CD14-positive monocyte (primary cell): ENCODE measurements around the gene NEUROD1. TPM values are rescaled to one million over a fixed set of nuclear protein-coding genes. Genes with fewer than 3 reads are reported as not detected.

Experiments used
- DNase-seq, 3 donors: peaks; one replicate each; pipeline ENCODE4 v3.0.0-alpha.2; 2011 to 2022
- H2AFZ ChIP-seq: 2 replicates; pipeline ENCODE4 v1.6.0; 2012; ENCODE audit warnings: mild to moderate bottlenecking, low read depth, low read length, inconsistent platforms; ENCODE audit not compliant: insufficient read depth, poor library complexity, severe bottlenecking
- H3K27ac ChIP-seq, 2 donors: 1 replicate in 1 of 2; 2 replicates in 1 of 2; pipeline ENCODE4 v1.5.1; 2012 to 2013; ENCODE audit warnings: low read length in 2 of 2, control low read depth in 1 of 2, inconsistent platforms in 1 of 2, low read depth in 1 of 2, mild to moderate bottlenecking in 1 of 2
- H3K27me3 ChIP-seq, 2 donors: one replicate each; pipeline versions ENCODE4 v1.6.0 to v1.6.1; 2011 to 2013; ENCODE audit warnings: low read length in 2 of 2; ENCODE audit not compliant: control insufficient read depth in 2 of 2, insufficient read depth in 2 of 2
- H3K36me3 ChIP-seq, 2 donors: replicated peaks in 1 of 2; 1 replicate in 1 of 2; 2 replicates in 1 of 2; pipeline versions ENCODE4 v1.5.1 to v1.6.1; 2012 to 2013; ENCODE audit warnings: low read length in 2 of 2, control low read depth in 1 of 2, inconsistent platforms in 1 of 2, mild to moderate bottlenecking in 1 of 2; ENCODE audit not compliant: insufficient read depth in 2 of 2, control insufficient read depth in 1 of 2
- H3K4me1 ChIP-seq, 2 donors: 1 replicate in 1 of 2; 2 replicates in 1 of 2; pipeline versions ENCODE4 v1.5.1 to v1.6.1; 2012 to 2013; ENCODE audit warnings: low read length in 2 of 2, control low read depth in 1 of 2, inconsistent platforms in 1 of 2, mild to moderate bottlenecking in 1 of 2, moderate library complexity in 1 of 2; ENCODE audit not compliant: insufficient read depth in 2 of 2, control insufficient read depth in 1 of 2
- H3K4me2 ChIP-seq: replicated peaks from 2 replicates; pipeline ENCODE3; 2012; ENCODE audit warnings: low read length, moderate library complexity, mild to moderate bottlenecking; ENCODE audit not compliant: poor library complexity, severe bottlenecking; ENCODE audit errors: extremely low read depth
- H3K4me3 ChIP-seq, 3 experiments: fragments of 200-600 bp in 1 of 3; sonication (generic) in 1 of 3; replicated peaks in 1 of 3; 1 replicate in 2 of 3; 2 replicates in 1 of 3; pipeline ENCODE4 v1.5.1; 2011 to 2013; ENCODE audit warnings: low read length in 3 of 3, mild to moderate bottlenecking in 3 of 3, control low read depth in 2 of 3, low read depth in 2 of 3, inconsistent platforms in 1 of 3, moderate library complexity in 1 of 3
- H3K79me2 ChIP-seq: 2 replicates; pipeline ENCODE4 v1.6.0; 2012; ENCODE audit warnings: mild to moderate bottlenecking, control low read depth, inconsistent platforms, low read length, moderate library complexity; ENCODE audit not compliant: insufficient read depth
- H3K9ac ChIP-seq: 2 replicates; pipeline ENCODE4 v1.6.0; 2017; ENCODE audit warnings: low read length, mild to moderate bottlenecking; ENCODE audit not compliant: insufficient read depth, poor library complexity, severe bottlenecking
- H3K9me3 ChIP-seq, 2 donors: replicated peaks in 1 of 2; 1 replicate in 1 of 2; 2 replicates in 1 of 2; pipeline versions ENCODE4 v1.5.1 to v1.6.1; 2012 to 2013; ENCODE audit warnings: low read length in 2 of 2, control low read depth in 1 of 2; ENCODE audit not compliant: control insufficient read depth in 1 of 2, insufficient read depth in 1 of 2
- H4K20me1 ChIP-seq: 2 replicates; pipeline ENCODE4 v1.6.0; 2012; ENCODE audit warnings: mild to moderate bottlenecking, low read length, control low read depth, moderate library complexity; ENCODE audit not compliant: insufficient read depth
- H3K27ac Mint-ChIP-seq, 7 donors: one replicate each; pipeline ENCODE4 v1.8.0; 2020; ENCODE audit warnings: mild to moderate bottlenecking in 7 of 7, mixed read lengths in 7 of 7, moderate library complexity in 6 of 7, inconsistent platforms in 2 of 7
- H3K27me3 Mint-ChIP-seq, 3 donors: one replicate each; pipeline ENCODE4 v1.8.0; 2021 to 2022; ENCODE audit warnings: low read depth in 3 of 3, mild to moderate bottlenecking in 3 of 3, mixed read lengths in 3 of 3, moderate library complexity in 3 of 3, inconsistent platforms in 1 of 3
- H3K36me3 Mint-ChIP-seq, 2 donors: one replicate each; pipeline ENCODE4 v1.8.0; 2020; ENCODE audit warnings: mixed read lengths in 2 of 2, inconsistent platforms in 1 of 2, mild to moderate bottlenecking in 1 of 2
- H3K4me1 Mint-ChIP-seq: one replicate; pipeline ENCODE4 v1.8.0; 2020; ENCODE audit warnings: mild to moderate bottlenecking, mixed read lengths
- H3K4me3 Mint-ChIP-seq, 2 donors: one replicate each; pipeline ENCODE4 v1.8.0; 2020; ENCODE audit warnings: mild to moderate bottlenecking in 2 of 2, mixed read lengths in 2 of 2, moderate library complexity in 1 of 2
- H3K9me3 Mint-ChIP-seq, 7 donors: one replicate each; pipeline ENCODE4 v1.8.0; 2020 to 2022; ENCODE audit warnings: mixed read lengths in 7 of 7, mild to moderate bottlenecking in 6 of 7, moderate library complexity in 6 of 7, inconsistent platforms in 2 of 7
- WGBS: methylation state at CpG from one replicate; pipeline ENCODE4 v1.1.5; 2013; ENCODE audit warnings: missing lambda C conversion rate; ENCODE audit not compliant: insufficient coverage; 5-methylcytosine and 5-hydroxymethylcytosine counted together
- intact Hi-C, 2 donors: fragments of 100-400 bp; cut with micrococcal nuclease; formaldehyde crosslinking; loops; one replicate each; pipeline versions ENCODE4 v1.15.0 to v1.15.1; 2023
- polyA plus RNA-seq, 3 donors: library from polyadenylated mRNA; depleted of rRNA in 1 of 3; unstranded in 2 of 3; stranded (reverse) in 1 of 3; fragments of 300-500 nt in 2 of 3; fragments of >200 nt in 1 of 3; fragmentation: Illumina TruSeq in 2 of 3; gene quantifications; 1 replicate in 2 of 3; 2 replicates in 1 of 3; pipeline ENCODE4 v1.2.3, GENCODE V29; 2012 to 2021
- TF ChIP-seq, protein P1 (sequence below): fragments of 200-600 bp; IDR thresholded peaks from one replicate; pipeline ENCODE4 v1.8.0; 2022; ENCODE audit warnings: antibody characterized with exemption, mild to moderate bottlenecking

NEUROD1 gene
- polyA plus RNA-seq, 3 donors = not detected

DNA sequence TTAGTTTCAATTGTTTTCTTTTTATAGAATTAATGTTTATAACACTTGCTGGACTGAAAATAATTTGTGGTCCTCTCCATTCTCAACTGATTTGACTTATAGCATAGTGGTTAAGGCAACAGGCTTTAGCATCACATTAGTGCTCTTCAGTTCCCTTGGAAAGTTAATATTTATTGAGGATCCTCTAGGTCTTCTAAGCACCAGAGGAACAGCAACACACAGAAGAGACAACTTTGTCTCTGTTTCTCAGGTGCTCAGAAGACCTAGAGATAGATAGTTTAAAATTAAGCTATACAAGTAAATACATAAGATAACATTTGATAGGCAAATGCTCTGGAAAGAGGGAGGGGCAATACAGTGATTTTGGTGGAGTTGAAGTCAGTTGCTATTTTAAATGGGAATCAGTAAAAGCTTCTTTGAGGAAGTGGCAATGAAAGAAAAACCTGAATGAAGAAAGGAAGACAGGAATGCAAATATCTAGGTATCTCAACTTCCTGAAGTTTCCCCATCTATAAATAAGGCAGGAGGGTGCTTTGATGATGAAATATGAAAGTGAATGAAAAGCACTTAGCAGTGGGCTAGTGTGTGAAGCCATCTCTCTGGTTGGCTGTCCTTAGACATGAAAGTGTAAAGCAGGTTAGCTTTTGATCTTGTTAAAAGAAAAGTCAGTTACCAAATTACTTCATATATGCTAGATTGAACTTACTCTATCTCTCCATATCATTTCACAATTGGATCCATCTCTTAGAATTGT lies 7.9 kb downstream of the NEUROD1 start:
- Histone ChIP-seq H3K4me1 (no peaks in the 10 kb centered on the region), H3K4me2 (no peak overlapping the region), H3K9me3 (peaks cover 0 to under 1% of the 10 kb centered on the region in 2 donors), H3K36me3 (no peaks in the 10 kb centered on the region), H3K27me3 (peaks cover 22 to 37% of the 10 kb centered on the region in 2 donors), H3K27ac (no peak overlapping the region), H3K4me3 (no peak overlapping the region), H4K20me1 (no peaks in the 10 kb centered on the region), H3K79me2 (no peaks in the 10 kb centered on the region), H3K9ac (no peak overlapping the region), H2AFZ (no peak overlapping the region)
- Mint-ChIP-seq H3K4me1 (peaks cover 7% of the 10 kb centered on the region), H3K4me3 (peak overlapping the region in 1 of 2 donors; percentile 1), H3K36me3 (no peaks in the 10 kb centered on the region), H3K9me3 (no peaks in the 10 kb centered on the region), H3K27ac (no peak overlapping the region), H3K27me3 (peaks cover 17 to 36% (median 27%) of the 10 kb centered on the region in 3 donors)
- intact Hi-C loops = no loop called here
- DNase-seq = no peak
- TF ChIP-seq, protein P1, sequence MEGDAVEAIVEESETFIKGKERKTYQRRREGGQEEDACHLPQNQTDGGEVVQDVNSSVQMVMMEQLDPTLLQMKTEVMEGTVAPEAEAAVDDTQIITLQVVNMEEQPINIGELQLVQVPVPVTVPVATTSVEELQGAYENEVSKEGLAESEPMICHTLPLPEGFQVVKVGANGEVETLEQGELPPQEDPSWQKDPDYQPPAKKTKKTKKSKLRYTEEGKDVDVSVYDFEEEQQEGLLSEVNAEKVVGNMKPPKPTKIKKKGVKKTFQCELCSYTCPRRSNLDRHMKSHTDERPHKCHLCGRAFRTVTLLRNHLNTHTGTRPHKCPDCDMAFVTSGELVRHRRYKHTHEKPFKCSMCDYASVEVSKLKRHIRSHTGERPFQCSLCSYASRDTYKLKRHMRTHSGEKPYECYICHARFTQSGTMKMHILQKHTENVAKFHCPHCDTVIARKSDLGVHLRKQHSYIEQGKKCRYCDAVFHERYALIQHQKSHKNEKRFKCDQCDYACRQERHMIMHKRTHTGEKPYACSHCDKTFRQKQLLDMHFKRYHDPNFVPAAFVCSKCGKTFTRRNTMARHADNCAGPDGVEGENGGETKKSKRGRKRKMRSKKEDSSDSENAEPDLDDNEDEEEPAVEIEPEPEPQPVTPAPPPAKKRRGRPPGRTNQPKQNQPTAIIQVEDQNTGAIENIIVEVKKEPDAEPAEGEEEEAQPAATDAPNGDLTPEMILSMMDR = no peak

DNA sequence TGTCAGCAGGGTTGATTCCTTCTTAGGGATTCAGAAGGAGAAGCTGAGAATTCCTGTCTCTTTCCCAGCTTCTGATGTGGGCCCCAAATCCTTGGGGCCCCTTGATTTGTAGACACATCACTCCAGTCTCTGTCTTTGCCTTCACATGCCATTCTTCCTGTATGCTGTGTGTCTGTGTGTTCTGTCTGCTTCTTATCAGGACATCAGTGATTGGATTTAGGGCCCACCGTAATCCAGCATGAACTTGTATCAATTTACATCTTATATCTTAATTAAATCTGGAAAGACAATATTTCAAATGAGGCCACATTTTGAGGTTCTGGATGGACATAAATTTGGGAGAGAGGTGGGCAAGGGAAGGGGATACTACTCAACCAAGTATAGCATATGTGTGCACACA lies 9.7 kb downstream of the NEUROD1 start:
- H4K20me1 ChIP-seq = no peaks in the 10 kb centered on the region
- H3K27ac Mint-ChIP-seq = no peak overlapping the region
- H3K9me3 Mint-ChIP-seq = peaks cover 0 to 8% (median 1%) of the 10 kb centered on the region in 7 donors
- no peak overlapping the region for H3K27ac ChIP-seq
- no peak overlapping the region for H3K4me2 ChIP-seq
- no peaks in the 10 kb centered on the region for H3K9me3 ChIP-seq
- peaks cover 16 to 20% of the 10 kb centered on the region in 2 donors for H3K27me3 ChIP-seq
- intact Hi-C loops = no loop called here
- no peaks in the 10 kb centered on the region for H3K36me3 Mint-ChIP-seq
- H3K4me1 Mint-ChIP-seq = peaks cover 7% of the 10 kb centered on the region
- H3K4me3 ChIP-seq = no peak overlapping the region
- no peaks in the 10 kb centered on the region for H3K79me2 ChIP-seq
- DNase-seq = no peak
- TF ChIP-seq, protein P1 = no peak
- H3K9ac ChIP-seq = no peak overlapping the region
- H3K27me3 Mint-ChIP-seq = peaks cover 8 to 23% (median 17%) of the 10 kb centered on the region in 3 donors
- WGBS = no CpG with 5 or more reads among the region's 1 CpG
- no peaks in the 10 kb centered on the region for H3K36me3 ChIP-seq
- no peaks in the 10 kb centered on the region for H3K4me1 ChIP-seq
- no peak overlapping the region for H2AFZ ChIP-seq
- no peak overlapping the region for H3K4me3 Mint-ChIP-seq
